ENCODE measurements around the gene OIP5.
"Not testable (repeated sequence)": the region's sequence is repeated elsewhere in the genome, so short reads cannot be mapped to it uniquely, and the experiment has no call there.

DNA sequence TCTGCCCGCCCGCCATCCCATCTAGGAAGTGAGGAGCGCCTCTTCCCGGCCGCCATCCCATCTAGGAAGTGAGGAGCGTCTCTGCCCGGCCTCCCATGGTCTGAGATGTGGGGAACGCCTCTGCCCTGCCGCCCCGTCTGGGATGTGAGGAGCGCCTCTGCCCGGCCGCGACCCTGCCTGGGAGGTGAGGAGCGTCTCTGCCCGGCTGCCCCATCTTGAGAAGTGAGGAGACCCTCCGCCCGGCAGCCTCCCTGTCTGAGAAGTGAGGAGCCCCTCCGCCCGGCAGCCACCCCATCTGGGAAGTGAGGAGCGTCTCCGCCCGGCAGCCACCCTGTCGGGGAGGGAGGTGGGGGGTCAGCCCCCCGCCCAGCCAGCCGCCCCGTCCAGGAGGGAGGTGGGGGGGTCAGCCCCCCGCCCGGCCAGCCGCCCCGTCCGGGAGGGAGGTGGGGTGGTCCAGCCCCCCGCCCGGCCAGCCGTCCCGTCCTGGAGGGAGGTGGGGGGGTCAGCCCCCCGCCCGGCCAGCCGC, 11.5 kb downstream of the OIP5 start:
- TF ChIP-seq, protein P1, sequence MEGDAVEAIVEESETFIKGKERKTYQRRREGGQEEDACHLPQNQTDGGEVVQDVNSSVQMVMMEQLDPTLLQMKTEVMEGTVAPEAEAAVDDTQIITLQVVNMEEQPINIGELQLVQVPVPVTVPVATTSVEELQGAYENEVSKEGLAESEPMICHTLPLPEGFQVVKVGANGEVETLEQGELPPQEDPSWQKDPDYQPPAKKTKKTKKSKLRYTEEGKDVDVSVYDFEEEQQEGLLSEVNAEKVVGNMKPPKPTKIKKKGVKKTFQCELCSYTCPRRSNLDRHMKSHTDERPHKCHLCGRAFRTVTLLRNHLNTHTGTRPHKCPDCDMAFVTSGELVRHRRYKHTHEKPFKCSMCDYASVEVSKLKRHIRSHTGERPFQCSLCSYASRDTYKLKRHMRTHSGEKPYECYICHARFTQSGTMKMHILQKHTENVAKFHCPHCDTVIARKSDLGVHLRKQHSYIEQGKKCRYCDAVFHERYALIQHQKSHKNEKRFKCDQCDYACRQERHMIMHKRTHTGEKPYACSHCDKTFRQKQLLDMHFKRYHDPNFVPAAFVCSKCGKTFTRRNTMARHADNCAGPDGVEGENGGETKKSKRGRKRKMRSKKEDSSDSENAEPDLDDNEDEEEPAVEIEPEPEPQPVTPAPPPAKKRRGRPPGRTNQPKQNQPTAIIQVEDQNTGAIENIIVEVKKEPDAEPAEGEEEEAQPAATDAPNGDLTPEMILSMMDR (IDR thresholded peaks at IDR 0.05), result not testable (repeated sequence)
- not testable (repeated sequence) for TF ChIP-seq POLR2A (IDR thresholded peaks at IDR 0.05)
